K562 (cell line): ENCODE measurements around the gene PRLH.

Experiments
- HDAC8 ChIP-seq: fragments of 450-650 bp; IDR thresholded peaks from 2 replicates; pipeline ENCODE4 v1.6.1; 2016; ENCODE audit warnings: mild to moderate bottlenecking, missing genetic modification characterization, moderate library complexity, missing compliant biosample characterization
- IRF2 ChIP-seq: sonication (generic); formaldehyde crosslinking; IDR thresholded peaks from 2 replicates; pipeline ENCODE4 v1.8.1; 2022; ENCODE audit warnings: mild to moderate bottlenecking, missing genetic modification reagents
- KLF6 ChIP-seq: fragments of 250-450 bp; sonication (Bioruptor Pico); IDR thresholded peaks from 2 replicates; pipeline ENCODE4 v1.4.0; 2020; ENCODE audit warnings: mild to moderate bottlenecking, moderate library complexity, borderline replicate concordance
- TCF7L2 ChIP-seq: fragments of 150-350 bp; IDR thresholded peaks from 2 replicates; pipeline ENCODE4 v1.6.1; 2016; ENCODE audit warnings: low read depth, mild to moderate bottlenecking, low read length, moderate library complexity
- TF ChIP-seq, protein P1 (sequence below): sonication (generic); formaldehyde crosslinking; IDR thresholded peaks from 2 replicates; pipeline ENCODE4 v1.8.1; 2022; ENCODE audit warnings: missing genetic modification reagents
- TF ChIP-seq, protein P2 (sequence below): fragments of 150-350 bp; IDR thresholded peaks from 2 replicates; pipeline ENCODE4 v1.6.1; 2014; ENCODE audit warnings: low read depth, mild to moderate bottlenecking, low read length, borderline replicate concordance

DNA sequence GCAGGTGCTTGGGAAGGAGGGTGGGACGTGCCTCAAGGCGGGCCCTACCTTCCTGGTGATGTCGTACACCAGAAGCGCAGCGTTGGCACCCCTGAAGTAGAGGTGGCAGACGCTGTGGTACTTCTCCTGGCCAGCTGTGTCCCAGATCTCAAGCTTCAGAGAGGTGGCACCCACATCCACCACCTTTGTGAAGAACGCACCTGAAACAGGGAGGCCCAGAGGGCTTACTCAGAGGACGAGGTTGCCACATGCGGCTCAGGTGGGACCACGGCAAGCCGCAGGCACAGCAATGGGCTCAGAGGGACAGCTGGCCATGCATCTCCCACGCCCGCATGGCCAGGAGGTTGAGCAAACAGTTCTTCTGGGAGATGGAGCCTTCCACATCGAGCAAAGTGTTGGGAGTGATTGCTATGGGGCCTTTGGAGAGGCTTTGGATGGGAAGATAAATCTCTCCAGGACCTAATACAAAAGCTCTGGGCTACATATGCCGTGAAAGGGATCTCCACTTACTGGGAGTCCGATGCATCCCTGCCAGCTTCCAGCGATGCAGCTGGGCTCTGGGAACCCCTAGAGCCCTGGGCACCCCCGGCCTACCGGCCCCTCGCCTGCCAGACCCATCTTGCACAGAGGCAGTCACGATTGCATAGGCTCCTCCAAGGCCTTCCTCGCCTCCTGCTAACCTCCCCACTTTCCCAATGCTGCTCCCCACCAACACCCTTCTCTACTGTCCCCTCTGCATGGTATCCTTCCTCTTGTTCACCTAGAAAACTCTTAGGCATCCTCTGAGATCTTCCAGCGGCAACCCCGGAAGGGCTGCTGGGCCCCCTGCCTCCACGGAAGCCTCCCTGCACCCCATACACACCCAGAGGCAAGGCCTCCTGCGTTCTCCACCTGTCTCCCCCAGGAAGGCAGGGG lies 11.8 kb downstream of the PRLH start:
- TF ChIP-seq TCF7L2 (no peak), KLF6 (CRISPR knock-in tag) (no peak), IRF2 (CRISPR knock-in tag) (no peak), HDAC8 (tag) (no peak)
- TF ChIP-seq, protein P1, sequence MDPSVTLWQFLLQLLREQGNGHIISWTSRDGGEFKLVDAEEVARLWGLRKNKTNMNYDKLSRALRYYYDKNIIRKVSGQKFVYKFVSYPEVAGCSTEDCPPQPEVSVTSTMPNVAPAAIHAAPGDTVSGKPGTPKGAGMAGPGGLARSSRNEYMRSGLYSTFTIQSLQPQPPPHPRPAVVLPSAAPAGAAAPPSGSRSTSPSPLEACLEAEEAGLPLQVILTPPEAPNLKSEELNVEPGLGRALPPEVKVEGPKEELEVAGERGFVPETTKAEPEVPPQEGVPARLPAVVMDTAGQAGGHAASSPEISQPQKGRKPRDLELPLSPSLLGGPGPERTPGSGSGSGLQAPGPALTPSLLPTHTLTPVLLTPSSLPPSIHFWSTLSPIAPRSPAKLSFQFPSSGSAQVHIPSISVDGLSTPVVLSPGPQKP (CRISPR knock-in tag) = no peak
- TF ChIP-seq, protein P2, sequence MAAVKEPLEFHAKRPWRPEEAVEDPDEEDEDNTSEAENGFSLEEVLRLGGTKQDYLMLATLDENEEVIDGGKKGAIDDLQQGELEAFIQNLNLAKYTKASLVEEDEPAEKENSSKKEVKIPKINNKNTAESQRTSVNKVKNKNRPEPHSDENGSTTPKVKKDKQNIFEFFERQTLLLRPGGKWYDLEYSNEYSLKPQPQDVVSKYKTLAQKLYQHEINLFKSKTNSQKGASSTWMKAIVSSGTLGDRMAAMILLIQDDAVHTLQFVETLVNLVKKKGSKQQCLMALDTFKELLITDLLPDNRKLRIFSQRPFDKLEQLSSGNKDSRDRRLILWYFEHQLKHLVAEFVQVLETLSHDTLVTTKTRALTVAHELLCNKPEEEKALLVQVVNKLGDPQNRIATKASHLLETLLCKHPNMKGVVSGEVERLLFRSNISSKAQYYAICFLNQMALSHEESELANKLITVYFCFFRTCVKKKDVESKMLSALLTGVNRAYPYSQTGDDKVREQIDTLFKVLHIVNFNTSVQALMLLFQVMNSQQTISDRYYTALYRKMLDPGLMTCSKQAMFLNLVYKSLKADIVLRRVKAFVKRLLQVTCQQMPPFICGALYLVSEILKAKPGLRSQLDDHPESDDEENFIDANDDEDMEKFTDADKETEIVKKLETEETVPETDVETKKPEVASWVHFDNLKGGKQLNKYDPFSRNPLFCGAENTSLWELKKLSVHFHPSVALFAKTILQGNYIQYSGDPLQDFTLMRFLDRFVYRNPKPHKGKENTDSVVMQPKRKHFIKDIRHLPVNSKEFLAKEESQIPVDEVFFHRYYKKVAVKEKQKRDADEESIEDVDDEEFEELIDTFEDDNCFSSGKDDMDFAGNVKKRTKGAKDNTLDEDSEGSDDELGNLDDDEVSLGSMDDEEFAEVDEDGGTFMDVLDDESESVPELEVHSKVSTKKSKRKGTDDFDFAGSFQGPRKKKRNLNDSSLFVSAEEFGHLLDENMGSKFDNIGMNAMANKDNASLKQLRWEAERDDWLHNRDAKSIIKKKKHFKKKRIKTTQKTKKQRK = no peak
